GM18507 (cell line): ENCODE measurements around the gene APBB2.
"Not testable (repeated sequence)": the region's sequence is repeated elsewhere in the genome, so short reads cannot be mapped to it uniquely, and the experiment has no call there.

Source experiments
- DNase-seq: peaks from one replicate; pipeline ENCODE4 v3.0.0; 2011; ENCODE audit warnings: low read depth; ENCODE audit not compliant: insufficient read length; ENCODE audit errors: extremely low spot score
- FAIRE-seq: peaks from 2 replicates; lab custom pipeline; 2011; peaks lifted over from hg19 to GRCh38; lab: Jason Lieb, UNC

The APBB2 gene

DNA sequence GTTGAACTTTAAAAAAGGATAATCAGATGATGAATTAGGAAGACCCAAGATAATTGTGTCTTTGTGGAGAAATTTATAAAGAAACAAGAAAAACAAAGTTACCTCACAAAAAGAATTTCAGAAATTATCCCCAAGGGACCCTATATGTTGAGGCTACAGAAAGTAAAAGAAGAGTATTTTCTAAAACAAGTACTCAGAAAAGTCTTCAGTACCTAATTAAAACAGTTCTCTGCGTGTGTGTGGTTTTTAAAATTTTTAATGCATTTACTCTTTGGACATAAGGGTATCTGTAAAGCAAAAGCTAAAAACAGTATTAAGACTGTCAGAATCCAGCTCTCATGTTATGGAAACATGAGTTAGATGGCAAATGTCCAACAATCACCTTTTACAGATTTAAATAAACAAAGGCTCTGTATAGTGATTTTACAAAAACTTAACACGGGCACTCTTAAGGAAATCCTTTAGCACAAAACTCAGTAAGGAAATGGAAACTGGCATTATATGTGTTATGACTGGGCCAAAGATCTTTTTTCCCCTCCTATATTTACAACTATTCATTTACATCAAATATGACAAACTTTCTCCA, 277.1 kb downstream of the APBB2 start:
- DNase-seq: no peak

DNA sequence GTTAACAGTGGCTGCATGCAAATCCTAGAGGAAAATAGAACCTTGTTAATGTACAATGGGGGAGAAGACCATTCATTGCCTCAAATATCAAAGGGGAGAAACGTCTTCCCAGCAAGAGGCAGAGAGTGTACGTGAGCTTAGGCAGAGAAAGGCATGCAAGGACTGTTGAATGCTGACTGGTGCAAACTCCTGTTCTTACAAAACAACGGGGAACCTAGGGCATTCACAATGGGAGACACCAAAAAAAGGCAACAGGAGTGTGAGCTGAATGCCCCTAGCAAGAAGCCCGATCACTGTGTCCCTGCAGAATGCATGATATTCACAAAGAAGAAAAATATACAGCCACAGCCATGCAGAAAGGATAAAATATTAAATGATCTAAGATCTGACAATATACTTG, 279.7 kb downstream of the APBB2 start:
- DNase-seq: no peak
- no peak for FAIRE-seq

More for the DNA sequence above, 277.1 kb downstream of the APBB2 start:
- FAIRE-seq: no peak

DNA sequence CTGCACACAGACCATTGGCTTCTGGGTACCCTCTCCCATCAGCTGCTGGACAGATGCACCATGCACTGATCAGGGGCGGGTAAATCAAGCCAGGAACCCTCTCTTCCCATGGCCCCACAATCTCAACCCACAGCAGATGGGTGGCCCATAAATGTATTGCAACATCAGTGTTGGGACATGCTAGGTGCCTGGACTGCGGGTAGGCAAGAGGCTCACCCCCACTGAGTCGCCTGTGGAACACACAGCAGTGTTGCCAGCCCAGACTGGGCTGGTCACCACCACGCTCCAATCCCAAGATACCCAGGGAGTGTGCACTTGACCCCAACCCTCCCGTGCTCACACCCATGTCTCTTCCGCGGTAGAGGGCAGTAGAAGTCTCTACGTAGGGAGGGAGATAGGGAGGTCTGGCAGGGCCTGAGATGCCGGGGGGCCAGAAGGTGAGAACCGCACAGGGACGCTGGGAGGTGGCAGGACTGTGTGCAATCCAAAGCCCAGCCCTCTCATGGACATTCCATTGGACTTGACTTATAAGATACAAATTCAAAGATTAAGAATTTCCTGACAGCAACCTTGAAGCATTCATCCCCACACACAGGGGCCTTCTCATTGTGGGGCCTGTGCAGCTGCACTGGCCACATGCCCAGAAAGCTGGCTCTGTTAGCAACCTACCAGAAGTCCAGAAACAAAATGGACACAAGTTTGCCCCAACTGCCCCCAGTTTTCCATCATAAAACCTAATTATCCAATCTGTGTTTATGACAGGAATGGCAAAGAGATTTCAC, 280.9 kb downstream of the APBB2 start:
- no peak for DNase-seq
- FAIRE-seq: no peak

DNA sequence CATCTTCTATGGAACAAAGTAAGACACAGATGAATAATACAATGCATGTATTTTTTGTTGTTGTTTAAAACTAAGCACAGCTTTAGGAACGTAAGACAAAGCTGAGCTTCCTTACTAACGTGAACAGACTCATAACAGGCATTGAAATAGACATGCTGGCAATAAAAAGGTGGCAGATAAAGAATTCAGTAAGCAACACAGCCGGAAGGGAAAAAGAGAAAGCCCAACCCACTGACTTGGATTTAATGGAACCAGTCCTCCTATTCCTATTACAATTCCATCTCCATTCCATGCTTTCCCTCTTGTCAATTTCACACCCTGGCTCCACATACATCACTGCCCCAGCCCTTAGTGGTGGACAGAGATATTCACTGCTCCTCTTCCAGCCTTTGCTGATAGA, 282.5 kb downstream of the APBB2 start:
- no peak for FAIRE-seq
- DNase-seq: no peak

DNA sequence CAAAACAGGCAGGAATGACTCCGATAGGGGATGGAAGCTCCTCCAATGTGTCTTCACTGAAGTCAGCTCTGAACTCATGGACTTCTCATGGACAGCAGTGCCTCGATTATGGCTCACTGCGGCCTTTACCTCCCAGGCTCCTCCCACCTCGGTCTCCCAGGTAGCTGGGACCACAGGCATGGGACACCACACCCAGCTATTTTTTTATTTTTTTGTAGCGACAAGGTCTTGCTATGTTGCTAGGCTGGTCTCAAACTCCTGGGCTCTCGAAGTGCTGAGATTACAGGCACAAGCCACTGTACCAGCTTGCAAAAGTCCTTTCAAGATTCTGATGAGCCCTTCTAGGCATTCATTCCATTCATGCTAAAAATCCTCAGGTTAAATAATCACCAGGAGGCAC, 283.1 kb downstream of the APBB2 start:
- no peak for FAIRE-seq
- DNase-seq: no peak

DNA sequence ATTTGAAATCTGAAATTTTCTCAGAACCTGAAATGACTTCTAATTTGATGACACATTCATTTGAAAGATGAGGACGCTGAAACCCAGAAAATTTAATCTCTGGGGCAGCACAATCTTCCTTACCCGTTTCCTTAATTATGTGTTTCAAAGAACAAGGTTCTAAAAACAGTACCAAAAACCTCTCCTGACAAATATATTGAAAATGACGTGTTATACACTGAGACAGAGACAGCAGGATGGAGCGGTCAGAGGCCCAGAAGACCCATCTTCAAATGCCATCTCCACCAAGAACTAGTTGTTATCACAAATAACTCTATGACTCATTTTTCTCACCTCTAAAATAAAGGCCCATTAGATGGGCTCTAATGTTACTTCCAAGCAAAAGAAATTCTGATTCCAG, 287.3 kb downstream of the APBB2 start:
- FAIRE-seq (no peak), DNase-seq (no peak)

DNA sequence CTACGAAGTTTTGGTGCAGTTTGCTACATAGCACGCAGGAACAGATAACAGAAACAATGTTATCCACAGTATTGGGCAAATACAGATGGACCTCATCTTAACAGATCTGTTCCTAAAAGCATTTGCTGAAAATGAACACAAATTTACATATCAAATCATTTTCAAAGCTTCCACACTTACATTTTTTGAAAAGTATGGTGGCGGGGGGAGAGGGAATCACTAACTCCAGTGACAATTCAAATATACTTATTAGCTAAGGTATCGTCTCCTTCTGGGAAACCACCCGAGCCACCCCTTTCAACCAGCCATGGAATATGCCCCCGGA, 289.6 kb downstream of the APBB2 start:
- FAIRE-seq (no peak), DNase-seq (no peak)

DNA sequence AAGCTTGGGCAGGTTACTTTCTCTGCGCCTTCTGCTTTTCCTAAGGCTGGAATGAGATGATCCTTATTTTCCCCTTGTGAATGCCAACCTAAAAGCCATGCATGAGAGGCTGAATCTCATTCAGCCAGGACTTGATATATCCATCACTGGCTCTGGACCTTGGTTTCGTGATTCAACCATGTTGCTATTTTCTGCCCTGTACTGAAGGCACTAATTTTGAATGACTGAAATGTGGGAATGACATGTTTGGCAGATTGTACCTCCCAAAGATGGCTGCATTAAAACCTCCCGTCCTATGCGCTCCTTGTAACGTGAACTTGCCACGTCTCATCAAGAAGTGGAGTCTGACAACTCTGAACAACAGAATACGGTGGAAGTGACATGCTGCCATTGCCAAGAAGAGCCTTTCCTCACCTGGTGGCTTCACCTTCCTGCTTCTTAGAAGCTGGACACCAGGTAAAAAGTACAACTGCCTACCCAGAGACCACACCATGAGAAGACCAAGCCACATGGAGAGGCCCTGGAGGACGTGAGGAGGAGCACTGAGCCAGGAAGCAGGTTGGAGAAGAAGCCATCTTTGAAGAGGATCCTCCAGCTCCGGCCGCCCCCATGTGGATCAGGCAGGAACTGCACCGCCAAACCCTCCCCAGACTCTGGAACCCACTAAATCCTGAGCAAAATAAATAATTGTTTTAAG, 290.1 kb downstream of the APBB2 start:
- FAIRE-seq (peak; percentile 80), DNase-seq (peak; percentile 61)

DNA sequence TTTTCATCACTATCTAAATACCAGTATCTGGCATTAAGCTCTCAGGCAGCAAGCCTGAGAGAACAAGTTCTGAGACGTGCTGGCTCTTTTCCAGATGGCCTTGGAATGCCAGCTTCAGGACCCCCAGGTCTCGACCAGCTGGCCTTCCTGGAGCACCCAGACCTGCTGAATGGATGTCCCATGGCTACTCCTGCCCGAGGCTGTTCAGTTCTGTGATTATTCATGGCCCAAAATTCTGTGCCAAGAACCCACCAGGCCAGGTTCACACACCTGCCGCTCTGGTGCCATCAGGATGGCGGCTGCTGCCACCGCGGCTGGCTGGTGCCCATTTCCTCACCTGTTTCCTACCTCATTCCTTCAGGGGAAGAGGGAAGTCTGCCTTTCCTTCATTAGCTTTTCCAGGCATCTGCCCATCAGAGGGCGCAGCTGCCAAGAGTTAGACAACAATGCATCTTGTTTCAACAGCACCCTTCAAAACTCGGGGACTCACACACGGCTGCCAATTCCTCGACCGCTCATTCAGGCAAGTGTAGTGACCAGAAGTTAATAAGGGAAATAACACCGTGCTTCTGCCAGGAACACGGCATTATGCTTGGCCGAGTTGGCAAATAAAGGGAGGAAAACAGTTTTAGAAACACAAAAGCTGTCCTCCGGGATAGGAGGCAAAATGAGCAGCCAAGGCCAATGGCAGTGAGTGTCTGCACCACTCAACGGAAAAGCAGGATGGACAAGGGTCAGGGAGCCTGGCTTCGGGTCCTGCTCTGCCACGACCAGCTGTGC, 290.8 kb downstream of the APBB2 start:
- DNase-seq (no peak), FAIRE-seq (no peak)

DNA sequence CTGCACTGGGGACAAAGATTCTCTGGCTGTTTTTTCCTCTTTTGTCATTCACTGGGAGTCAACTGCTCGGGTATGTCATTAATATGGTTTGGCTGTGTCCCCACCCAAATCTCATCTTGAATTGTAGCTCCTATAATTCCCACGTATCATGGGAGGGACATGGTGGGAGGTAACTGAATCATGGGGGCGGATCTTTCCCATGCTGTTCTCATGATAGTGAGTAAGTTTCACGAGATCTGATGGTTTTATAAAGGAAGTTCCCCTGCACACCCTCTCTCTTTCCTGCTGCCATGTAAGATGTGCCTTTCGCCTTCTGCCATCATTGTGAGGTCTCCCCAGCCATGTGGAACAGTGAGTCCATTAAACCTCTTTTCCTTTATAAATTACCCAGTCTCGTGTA, 294.4 kb downstream of the APBB2 start:
- DNase-seq, FAIRE-seq: not testable (repeated sequence)

DNA sequence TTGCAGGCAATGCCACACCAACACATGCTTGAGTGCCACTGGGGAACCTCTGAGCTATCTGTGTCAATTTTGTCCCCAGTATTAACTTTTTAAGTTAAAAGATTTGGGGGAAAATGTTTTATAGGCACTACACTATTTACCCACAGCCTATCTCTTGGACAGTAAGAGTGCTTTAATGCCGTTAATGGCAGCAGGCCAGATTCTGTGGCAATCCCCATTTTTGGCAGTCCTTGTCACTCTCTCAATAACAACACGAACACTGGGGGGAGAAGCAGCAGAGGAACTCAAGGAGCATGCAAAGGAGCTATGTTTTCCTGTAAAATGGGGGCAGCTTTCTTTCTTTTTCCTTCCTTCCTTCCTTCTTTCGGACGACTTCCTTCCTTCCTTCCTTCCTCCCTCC, 296.0 kb downstream of the APBB2 start:
- DNase-seq: no peak
- no peak for FAIRE-seq

DNA sequence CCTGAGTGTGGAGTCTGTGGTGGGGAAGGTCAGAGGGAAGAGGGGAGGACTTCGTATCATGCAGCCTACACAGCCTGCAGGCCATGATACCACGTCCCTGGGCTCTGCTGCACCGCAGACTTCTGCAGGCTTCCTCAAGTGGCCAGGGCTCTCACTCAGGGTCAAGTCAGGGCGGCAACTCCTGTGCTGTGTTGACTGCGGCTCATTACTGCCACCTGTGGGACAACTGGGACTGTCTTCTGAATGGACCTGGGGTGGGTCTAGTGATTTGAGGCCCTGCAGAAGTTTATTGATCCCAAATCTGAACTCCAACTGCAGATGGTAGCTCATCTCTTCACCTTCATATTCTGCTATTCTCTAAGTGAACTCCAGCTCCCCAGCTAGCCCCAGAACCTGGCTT, 297.5 kb downstream of the APBB2 start:
- FAIRE-seq: peak; percentile 69
- peak; percentile 35 for DNase-seq

DNA sequence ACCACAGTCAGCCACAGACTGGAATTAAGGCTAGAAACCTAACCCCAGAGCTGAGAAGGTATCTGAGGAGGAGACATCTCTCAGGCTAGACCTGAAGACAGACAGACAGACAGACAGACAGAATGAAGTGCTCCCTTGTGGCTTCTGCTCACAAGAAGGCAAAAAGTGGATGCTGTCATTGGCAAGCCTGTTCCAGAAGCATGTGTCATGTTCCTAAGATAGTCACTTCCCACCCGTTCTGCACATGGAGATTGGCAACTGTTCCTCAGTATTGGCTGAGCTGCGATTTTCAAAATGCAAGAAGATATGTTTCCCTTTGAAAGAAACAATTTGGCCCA, 298.2 kb downstream of the APBB2 start:
- FAIRE-seq: no peak

DNA sequence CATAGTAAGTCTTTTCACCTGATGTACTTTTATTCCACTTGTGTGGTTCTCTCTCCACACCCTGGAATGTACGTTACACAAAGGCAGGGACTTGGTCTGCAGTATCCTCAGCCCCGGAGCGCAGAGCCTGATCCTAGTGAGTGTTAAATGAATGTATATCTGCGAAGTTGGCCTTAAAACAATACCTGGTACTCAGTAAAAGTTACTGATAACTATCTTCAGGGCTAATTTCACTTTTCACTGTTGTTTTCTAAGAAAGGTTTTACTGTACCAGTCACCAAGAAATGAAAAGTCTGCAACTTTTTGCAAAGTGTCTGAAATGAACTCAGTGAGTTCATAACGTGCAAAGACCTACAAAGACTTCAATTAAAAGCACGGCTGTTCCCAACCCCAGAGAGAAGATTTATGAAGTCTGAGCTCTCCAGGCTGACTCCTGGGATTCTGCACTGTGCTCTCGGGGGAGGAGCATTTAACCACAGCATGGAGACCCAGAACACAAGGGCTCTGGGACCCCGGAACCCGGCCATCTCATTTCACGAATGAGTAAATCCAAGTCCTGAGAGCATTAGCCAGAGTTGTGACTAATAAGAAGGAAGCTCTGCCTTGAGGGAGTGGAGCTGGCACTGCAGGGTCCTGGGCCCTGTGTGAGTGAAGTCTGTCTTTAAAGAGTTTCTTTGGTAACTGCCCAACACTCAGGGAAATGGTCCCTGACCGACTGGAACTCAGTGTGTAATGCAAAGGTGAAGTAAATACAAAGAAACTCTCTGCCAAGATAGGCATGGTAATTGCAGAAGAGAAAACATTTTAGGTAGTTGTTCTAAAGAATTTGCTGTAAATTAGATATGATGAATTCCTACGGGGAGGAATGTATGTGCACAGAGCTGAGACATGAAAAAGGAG, 298.8 kb downstream of the APBB2 start:
- DNase-seq: no peak
- no peak for FAIRE-seq

More for the DNA sequence above, 298.2 kb downstream of the APBB2 start:
- no peak for DNase-seq

DNA sequence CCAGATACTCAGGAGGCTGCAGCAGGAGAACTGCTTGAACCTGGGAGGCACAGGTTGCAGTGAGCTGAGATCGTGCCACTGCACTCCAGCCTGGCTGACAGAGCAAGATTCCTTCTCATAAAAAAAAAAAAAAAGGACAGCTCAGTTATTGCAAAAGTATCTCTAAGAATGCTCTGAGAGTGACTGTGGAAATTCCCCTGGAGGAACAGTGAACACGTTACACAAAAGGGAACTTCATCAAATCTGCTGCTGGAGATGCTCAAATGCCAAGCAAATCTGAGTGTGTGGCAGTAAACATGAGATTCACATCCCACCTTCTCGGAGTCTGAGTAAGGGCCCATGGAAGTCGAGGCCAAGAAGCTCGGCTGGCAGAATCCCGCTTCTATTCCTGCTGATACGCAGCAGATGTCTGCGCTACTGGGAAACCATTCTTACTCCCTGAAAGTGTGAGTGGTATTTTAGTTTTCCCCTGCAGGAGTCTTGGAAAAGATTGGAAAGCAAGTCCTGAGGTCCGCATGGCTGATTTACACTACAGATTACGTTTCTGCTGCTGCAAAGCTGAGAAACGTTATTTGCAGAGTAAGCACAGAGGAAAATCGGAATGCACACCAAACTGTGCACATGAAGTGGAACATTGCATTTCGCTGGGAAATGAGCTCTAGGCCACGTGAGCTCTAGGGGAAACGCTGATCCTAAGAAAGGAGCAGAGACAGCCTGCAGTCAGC, 301.7 kb downstream of the APBB2 start:
- DNase-seq (no peak), FAIRE-seq (no peak)

DNA sequence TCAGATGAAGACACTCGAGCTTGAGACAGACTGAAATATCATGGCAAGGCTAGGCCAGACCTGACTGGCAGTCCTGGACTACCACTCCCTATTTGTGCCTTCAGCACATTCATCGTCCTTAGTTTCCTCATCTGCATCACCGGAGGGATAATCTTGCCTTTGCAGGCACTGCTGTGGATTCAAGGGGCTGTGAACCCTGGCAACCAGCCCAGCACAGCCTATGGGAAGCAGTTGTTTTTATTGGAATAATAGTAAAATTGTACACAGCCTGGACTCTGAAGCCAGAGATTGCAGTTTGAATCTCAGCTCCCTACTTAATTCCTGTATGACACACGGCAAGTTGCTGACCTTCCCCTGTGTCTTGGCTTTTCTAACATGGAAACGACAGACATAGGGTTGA, 303.6 kb downstream of the APBB2 start:
- DNase-seq: no peak
- FAIRE-seq: no peak

DNA sequence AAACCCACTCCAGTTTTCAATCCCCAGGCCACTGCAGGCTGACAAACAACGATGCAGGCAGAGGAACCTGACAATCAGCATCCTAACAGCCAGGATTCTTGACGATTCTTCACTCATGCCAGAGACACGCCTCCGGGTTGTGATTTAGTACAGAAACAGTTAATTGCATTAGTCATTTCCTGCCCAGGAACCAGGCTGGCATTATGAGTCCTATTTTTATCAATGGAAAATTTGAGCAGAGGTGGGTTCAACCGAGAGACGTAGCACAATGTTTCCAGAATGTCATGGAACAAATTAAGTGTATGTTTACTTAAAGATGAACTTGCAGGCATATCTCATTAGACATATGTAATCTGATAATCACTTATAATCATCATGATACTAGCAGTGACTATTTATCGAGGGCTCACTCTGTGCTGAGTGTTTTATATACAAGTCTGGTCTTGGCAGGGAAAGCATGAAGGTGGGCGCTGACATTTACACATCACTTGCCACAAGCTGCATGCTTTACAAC, 304.9 kb downstream of the APBB2 start:
- FAIRE-seq: no peak

DNA sequence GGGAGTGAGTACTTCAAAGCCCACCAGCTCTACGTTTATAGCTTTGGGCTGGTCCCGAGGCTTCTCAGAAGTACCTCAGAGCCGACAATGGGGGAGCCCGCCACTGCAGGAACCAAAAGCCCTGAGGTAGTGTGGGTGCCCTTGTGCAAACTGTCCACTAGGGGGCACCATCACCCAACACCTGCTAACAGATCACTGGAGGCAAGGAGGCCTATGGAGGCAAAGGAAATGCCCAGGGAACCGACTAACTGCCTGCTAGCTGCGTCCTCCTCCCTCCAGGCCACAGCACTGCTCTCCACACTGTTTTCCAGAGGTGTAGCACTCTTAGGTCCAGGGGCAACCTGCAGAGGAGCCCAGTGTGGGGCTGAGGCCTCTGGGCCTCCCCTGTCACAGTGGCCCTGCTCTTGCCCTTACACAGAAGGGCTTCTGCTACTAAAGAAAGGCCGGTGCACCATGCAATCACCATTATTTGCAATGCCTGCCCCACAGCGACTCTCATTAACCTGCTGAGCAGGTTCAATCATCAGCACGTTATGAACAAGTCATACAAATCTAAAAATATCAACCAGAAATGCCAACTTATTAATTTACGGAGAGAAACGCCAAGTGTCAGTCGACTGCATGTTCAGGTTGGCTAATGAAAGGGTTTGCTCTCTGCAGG, 305.5 kb downstream of the APBB2 start:
- DNase-seq (peak; percentile 63), FAIRE-seq (peak; percentile 67)

More for the DNA sequence above, 304.9 kb downstream of the APBB2 start:
- no peak for DNase-seq
